IMR-90 (cell line): ENCODE results near the gene ANGPT4. TPM values are rescaled to one million over a fixed set of nuclear protein-coding genes. Genes with fewer than 3 reads are reported as not detected.
A peak's percentile ranks its signal among the peaks of the same experiment; 100 is the strongest.

Experiments used
- ATAC-seq: fragments of 200-7000 bp; cut with Tn5 transposase; 2 replicates; pipeline ENCODE4 v1.9.1; 2020; ENCODE audit warnings: low read depth, mild to moderate bottlenecking, moderate library complexity
- BruUV-seq: library from RNA; stranded (reverse); fragments of 400-500 nt; replicated peaks from 2 replicates; lab custom pipeline; 2021; lab: Mats Ljungman, UMichigan
- CTCF ChIA-PET: fragments of 300-600 bp; formaldehyde crosslinking; extraction: SDS; loops from one replicate; lab custom pipeline; 2021; ENCODE audit warnings: antibody characterized with exemption; lab: Yijun Ruan, JAX
- POLR2A ChIA-PET: fragments of 300-600 bp; sonication (Branson Sonifier 250); formaldehyde crosslinking; loops from one replicate; lab custom pipeline; 2022; ENCODE audit warnings: antibody characterized with exemption; ENCODE audit not compliant: unreplicated experiment; lab: Charles Lee
- DNase-seq: peaks from one replicate; pipeline ENCODE4 v3.0.0; 2013
- H2AFZ ChIP-seq: replicated peaks from 2 replicates; pipeline ENCODE3; 2013; ENCODE audit warnings: low read length, mild to moderate bottlenecking; ENCODE audit not compliant: poor library complexity
- H2AK5ac ChIP-seq: 2 replicates; pipeline ENCODE4 v1.6.1; 2013; ENCODE audit warnings: low read depth, low read length, inconsistent platforms
- H2AK9ac ChIP-seq: replicated peaks from 2 replicates; pipeline ENCODE3; 2013; ENCODE audit warnings: mild to moderate bottlenecking, low read depth, low read length, moderate library complexity; ENCODE audit not compliant: poor library complexity
- H2BK120ac ChIP-seq: 2 replicates; pipeline ENCODE4 v1.6.1; 2013; ENCODE audit warnings: low read depth, low read length, inconsistent platforms
- H2BK15ac ChIP-seq: 3 replicates; pipeline ENCODE4 v1.6.1; 2013; ENCODE audit warnings: low read depth, low read length, inconsistent platforms
- H2BK20ac ChIP-seq: 2 replicates; pipeline ENCODE4 v1.6.1; 2013; ENCODE audit warnings: low read depth, mild to moderate bottlenecking, inconsistent platforms, low read length, moderate library complexity
- H2BK5ac ChIP-seq: 2 replicates; pipeline ENCODE4 v1.6.1; 2013; ENCODE audit warnings: mild to moderate bottlenecking, low read depth, low read length, inconsistent platforms; ENCODE audit not compliant: poor library complexity, severe bottlenecking
- H3K14ac ChIP-seq: replicated peaks from 2 replicates; pipeline ENCODE4 v1.6.1; 2013; ENCODE audit warnings: low read depth, low read length, inconsistent platforms
- H3K18ac ChIP-seq: 2 replicates; pipeline ENCODE4 v1.6.1; 2013; ENCODE audit warnings: low read depth, low read length, control low read depth
- H3K23ac ChIP-seq: 2 replicates; pipeline ENCODE4 v1.6.1; 2013; ENCODE audit warnings: low read depth, low read length, inconsistent platforms
- H3K27ac ChIP-seq: 2 replicates; pipeline ENCODE4 v1.5.1; 2013; ENCODE audit warnings: mild to moderate bottlenecking, control low read depth, low read length; ENCODE audit not compliant: insufficient read depth
- H3K27me3 ChIP-seq: 2 replicates; pipeline ENCODE4 v1.6.1; 2013; ENCODE audit warnings: low read length; ENCODE audit not compliant: control insufficient read depth, insufficient read depth
- H3K36me3 ChIP-seq: 2 replicates; pipeline ENCODE4 v1.6.1; 2013; ENCODE audit warnings: low read length, mixed read lengths; ENCODE audit not compliant: control insufficient read depth, insufficient read depth
- H3K4ac ChIP-seq: 2 replicates; pipeline ENCODE4 v1.6.1; 2013; ENCODE audit warnings: low read depth, low read length, inconsistent platforms
- H3K4me1 ChIP-seq: 2 replicates; pipeline ENCODE4 v1.6.1; 2013; ENCODE audit warnings: low read length, mixed read lengths; ENCODE audit not compliant: control insufficient read depth, insufficient read depth
- H3K4me2 ChIP-seq: 2 replicates; pipeline ENCODE4 v1.6.1; 2013; ENCODE audit warnings: low read depth, mild to moderate bottlenecking, control low read depth, low read length, moderate library complexity
- H3K4me3 ChIP-seq: 2 replicates; pipeline ENCODE4 v1.5.1; 2013; ENCODE audit warnings: low read depth, mild to moderate bottlenecking, control low read depth, low read length, moderate library complexity; ENCODE audit not compliant: insufficient read depth
- H3K56ac ChIP-seq: 2 replicates; pipeline ENCODE4 v1.6.1; 2013; ENCODE audit warnings: low read length, inconsistent platforms; ENCODE audit not compliant: insufficient read depth; ENCODE audit errors: extremely low read depth
- H3K79me1 ChIP-seq, 2 experiments: 2 replicates each; pipeline ENCODE4 v1.6.1; 2013; ENCODE audit warnings: low read length in 2 of 2, inconsistent platforms in 1 of 2, low read depth in 1 of 2
- H3K9ac ChIP-seq: 2 replicates; pipeline ENCODE4 v1.6.1; 2013; ENCODE audit warnings: low read depth, low read length, control low read depth
- H3K9me1 ChIP-seq: 2 replicates; pipeline ENCODE4 v1.6.1; 2013; ENCODE audit warnings: low read length, inconsistent platforms; ENCODE audit not compliant: insufficient read depth
- H3K9me3 ChIP-seq: 2 replicates; pipeline ENCODE4 v1.6.1; 2013; ENCODE audit warnings: low read length; ENCODE audit not compliant: control insufficient read depth, insufficient read depth
- H4K20me1 ChIP-seq: 2 replicates; pipeline ENCODE4 v1.6.1; 2013; ENCODE audit warnings: low read length, inconsistent platforms; ENCODE audit not compliant: insufficient read depth
- H4K5ac ChIP-seq: 2 replicates; pipeline ENCODE4 v1.6.1; 2013; ENCODE audit warnings: mild to moderate bottlenecking, low read depth, low read length, control low read depth
- H4K8ac ChIP-seq, 2 experiments: 2 replicates each; pipeline ENCODE4 v1.6.1; 2013; ENCODE audit warnings: low read depth in 2 of 2, low read length in 2 of 2, control low read depth in 1 of 2, inconsistent platforms in 1 of 2
- H4K91ac ChIP-seq: 2 replicates; pipeline ENCODE4 v1.6.1; 2013; ENCODE audit warnings: low read depth, low read length, inconsistent platforms; ENCODE audit not compliant: insufficient read depth
- BHLHE40 ChIP-seq: fragments of 150-350 bp; IDR thresholded peaks from 2 replicates; pipeline ENCODE4 v1.6.1; 2016; ENCODE audit warnings: mild to moderate bottlenecking, low read depth, low read length
- CEBPB ChIP-seq: IDR thresholded peaks from 2 replicates; pipeline ENCODE4 v1.6.1; 2012; ENCODE audit warnings: low read depth, low read length, improper control_type of control experiment
- CHD1 ChIP-seq: IDR thresholded peaks from 2 replicates; pipeline ENCODE4 v1.6.1; 2012; ENCODE audit warnings: low read depth, low read length, improper control_type of control experiment
- CTCF ChIP-seq: conservative IDR thresholded peaks from 2 replicates; pipeline ENCODE4 v1.5.1; 2012; ENCODE audit warnings: mild to moderate bottlenecking, low read depth, low read length, improper control_type of control experiment
- ELK1 ChIP-seq: fragments of 150-350 bp; IDR thresholded peaks from 2 replicates; pipeline ENCODE4 v1.6.1; 2016; ENCODE audit warnings: low read depth, mild to moderate bottlenecking, low read length, moderate library complexity, borderline replicate concordance
- FOS ChIP-seq: fragments of 150-350 bp; IDR thresholded peaks from 2 replicates; pipeline ENCODE4 v1.6.1; 2016; ENCODE audit warnings: low read depth, low read length
- MAFK ChIP-seq: IDR thresholded peaks from 2 replicates; pipeline ENCODE4 v1.6.1; 2012; ENCODE audit warnings: low read depth, low read length, improper control_type of control experiment
- MAZ ChIP-seq: IDR thresholded peaks from 2 replicates; pipeline ENCODE4 v1.6.1; 2012; ENCODE audit warnings: low read depth, mild to moderate bottlenecking, low read length, improper control_type of control experiment, moderate library complexity, borderline replicate concordance
- MXI1 ChIP-seq: IDR thresholded peaks from 2 replicates; pipeline ENCODE4 v1.6.1; 2012; ENCODE audit warnings: low read depth, mild to moderate bottlenecking, low read length, moderate library complexity, borderline replicate concordance
- NFE2L2 ChIP-seq: fragments of 150-350 bp; IDR thresholded peaks from 2 replicates; pipeline ENCODE4 v1.6.1; 2016; ENCODE audit warnings: low read depth, mild to moderate bottlenecking, low read length
- POLR2A ChIP-seq: IDR thresholded peaks from 2 replicates; pipeline ENCODE4 v1.6.1; 2012; ENCODE audit warnings: mild to moderate bottlenecking, low read depth, low read length
- RAD21 ChIP-seq: IDR thresholded peaks from 2 replicates; pipeline ENCODE4 v1.6.1; 2012; ENCODE audit warnings: low read length, improper control_type of control experiment
- RCOR1 ChIP-seq: IDR thresholded peaks from 2 replicates; pipeline ENCODE4 v1.6.1; 2012; ENCODE audit warnings: mild to moderate bottlenecking, low read length, improper control_type of control experiment; ENCODE audit not compliant: insufficient replicate concordance
- RFX5 ChIP-seq: IDR thresholded peaks from 2 replicates; pipeline ENCODE4 v1.8.0; 2012; ENCODE audit warnings: low read depth, mild to moderate bottlenecking, low read length, moderate library complexity
- SMC3 ChIP-seq: fragments of 150-350 bp; IDR thresholded peaks from 2 replicates; pipeline ENCODE4 v1.6.1; 2016; ENCODE audit warnings: low read depth, mild to moderate bottlenecking, antibody characterized with exemption, low read length, moderate library complexity
- USF2 ChIP-seq: fragments of 150-350 bp; IDR thresholded peaks from 2 replicates; pipeline ENCODE4 v1.6.1; 2017; ENCODE audit warnings: mild to moderate bottlenecking, antibody characterized with exemption, low read length, low read depth
- WGBS, 2 experiments: methylation state at CpG; one replicate each; pipeline versions ENCODE4 v1.1.5 to v1.1.7; 2013; ENCODE audit warnings: missing lambda C conversion rate in 2 of 2; ENCODE audit not compliant: insufficient read length in 1 of 2; ENCODE audit errors: extremely low coverage in 2 of 2; 5-methylcytosine and 5-hydroxymethylcytosine counted together
- dilution Hi-C: fragments of 300-500 bp; cut with HindIII; formaldehyde crosslinking; loops from one replicate; pipeline ENCODE4 v1.14.3; 2018; ENCODE audit warnings: low sequenced_read_pairs; ENCODE audit not compliant: unreplicated experiment
- in situ Hi-C: fragments of 300-500 bp; cut with MboI; formaldehyde crosslinking; loops from 3 replicates; pipeline ENCODE4 v1.14.3; 2019; ENCODE audit warnings: low sequenced_read_pairs, inconsistent platforms, mixed read lengths
- intact Hi-C: fragments of 100-400 bp; cut with micrococcal nuclease; formaldehyde crosslinking; loops from 2 replicates; pipeline ENCODE4 v1.10.0; 2022
- polyA plus RNA-seq, 3 experiments: library from polyadenylated mRNA; depleted of rRNA; stranded (reverse); fragments of >200 nt; gene quantifications; 2 replicates each; pipeline ENCODE4 v1.2.3, GENCODE V29; 2012; ENCODE audit warnings: low replicate concordance in 1 of 3
- total RNA-seq: library from RNA; depleted of rRNA; stranded (reverse); fragments of >200 nt; gene quantifications from 2 replicates; pipeline ENCODE4 v1.2.3, GENCODE V29; 2012

ANGPT4 gene
- total and polyA plus RNA-seq, 2 of the 4 experiments (the other 2 are of a cell fraction): not detected

GRCh38 chr20:845226-845868, 70.8 kb downstream of the ANGPT4 start:
- BruUV-seq: no TSS peak
- H3K79me1 ChIP-seq: peaks cover 12 to 25% of the 10 kb centered on the region in 2 experiments
- H4K8ac ChIP-seq: no peak overlapping the region
- H2BK15ac ChIP-seq: no peak overlapping the region
- TF ChIP-seq RCOR1 (no peak), ELK1 (no peak), SMC3 (no peak), NFE2L2 (no peak), BHLHE40 (no peak), CEBPB (no peak), CTCF (no peak), MAZ (no peak), MAFK (no peak), RFX5 (no peak), CHD1 (no peak), POLR2A (no peak), FOS (no peak), USF2 (no peak), RAD21 (no peak), MXI1 (no peak)
- H3K23ac ChIP-seq: no peak overlapping the region
- H3K14ac ChIP-seq: no peak overlapping the region
- no peak overlapping the region for H4K5ac ChIP-seq
- no peak overlapping the region for H2AK5ac ChIP-seq
- H4K20me1 ChIP-seq: no peaks in the 10 kb centered on the region; the same call in 1 of the 2 replicates
- intact Hi-C loops: no loop called here
- H3K27me3 ChIP-seq: no peaks in the 10 kb centered on the region
- H3K4me3 ChIP-seq: no peak overlapping the region
- WGBS, 2 experiments: 64% methylated on average over 15 of the region's 50 CpGs; no CpG with 5 or more reads in 1 of the 2 experiments
- in situ Hi-C loops: no loop called here
- no peak for ATAC-seq
- no peak overlapping the region for H3K4me2 ChIP-seq
- H3K4me1 ChIP-seq: peaks cover 5% of the 10 kb centered on the region
- no peak overlapping the region for H3K18ac ChIP-seq
- H4K91ac ChIP-seq: no peak overlapping the region
- no peak overlapping the region for H2AK9ac ChIP-seq
- no peak overlapping the region for H2BK5ac ChIP-seq
- no peak overlapping the region for H2BK20ac ChIP-seq
- peak overlapping the region; percentile 41 for H2AFZ ChIP-seq
- H3K4ac ChIP-seq: no peak overlapping the region
- ChIA-PET CTCF (no interaction called here), POLR2A (no interaction called here)
- dilution Hi-C loops: no loop called here
- H2BK120ac ChIP-seq: no peak overlapping the region
- no peaks in the 10 kb centered on the region for H3K36me3 ChIP-seq
- H3K27ac ChIP-seq: no peak overlapping the region
- H3K56ac ChIP-seq: no peak overlapping the region
- no peak overlapping the region for H3K9ac ChIP-seq
- no peaks in the 10 kb centered on the region for H3K9me3 ChIP-seq
- DNase-seq: no peak
- peaks cover 2% of the 10 kb centered on the region; the same call in 1 of the 2 replicates for H3K9me1 ChIP-seq
